H1 (cell line): ENCODE measurements around the gene LCNL1. TPM values are rescaled to one million over a fixed set of nuclear protein-coding genes. Genes with fewer than 3 reads are reported as not detected.
A peak's percentile ranks its signal among the peaks of the same experiment; 100 is the strongest.

Source experiments
- BACH1 ChIP-seq: IDR thresholded peaks from 2 replicates; pipeline ENCODE4 v1.6.1; 2012; ENCODE audit warnings: low read length, improper control_type of control experiment
- CBX5 ChIP-seq: fragments of 300-800, 300-1000 bp; sonication (generic); IDR thresholded peaks from 2 replicates; pipeline ENCODE4 v1.7.1; 2016; ENCODE audit warnings: antibody characterized with exemption, low read length, low read depth
- CHD1 ChIP-seq: IDR thresholded peaks from 2 replicates; pipeline ENCODE4 v1.6.1; 2012; ENCODE audit warnings: low read depth, low read length, improper control_type of control experiment
- CHD2 ChIP-seq: IDR thresholded peaks from 2 replicates; pipeline ENCODE4 v1.6.1; 2012; ENCODE audit warnings: low read length, improper control_type of control experiment
- CTBP2 ChIP-seq: IDR thresholded peaks from 2 replicates; pipeline ENCODE4 v1.7.0; 2011; ENCODE audit warnings: borderline replicate concordance, mild to moderate bottlenecking, moderate library complexity, mixed read lengths, low read length; ENCODE audit not compliant: insufficient read depth, insufficient read length
- EZH2 ChIP-seq: fragments of 200-600 bp; sonication (generic); IDR thresholded peaks from 2 replicates; pipeline ENCODE4 v1.7.1; 2012; ENCODE audit warnings: low read depth, mild to moderate bottlenecking, moderate library complexity, low read length, inconsistent platforms; ENCODE audit not compliant: severe bottlenecking
- GTF2F1 ChIP-seq: IDR thresholded peaks from 2 replicates; pipeline ENCODE4 v1.6.1; 2012; ENCODE audit warnings: low read depth, low read length, improper control_type of control experiment, borderline replicate concordance
- HDAC2 ChIP-seq, 2 experiments: fragments of 300-600 bp in 1 of 2; sonication (generic) in 1 of 2; IDR thresholded peaks; 2 replicates each; pipeline ENCODE4 v1.6.1; 2011 to 2012; ENCODE audit warnings: low read depth in 2 of 2, low read length in 2 of 2, mild to moderate bottlenecking in 2 of 2, moderate library complexity in 2 of 2, borderline replicate concordance in 1 of 2, inconsistent platforms in 1 of 2
- NANOG ChIP-seq: IDR thresholded peaks from 2 replicates; pipeline ENCODE4 v1.6.1; 2011; ENCODE audit warnings: low read length, low read depth, mild to moderate bottlenecking, inconsistent platforms; ENCODE audit not compliant: insufficient read depth, poor library complexity, severe bottlenecking
- POLR2A ChIP-seq, 2 experiments: IDR thresholded peaks; 1 replicate in 1 of 2; 2 replicates in 1 of 2; pipeline ENCODE4 v1.6.1; 2011; ENCODE audit warnings: low read depth in 2 of 2, low read length in 2 of 2, mild to moderate bottlenecking in 2 of 2; ENCODE audit errors: control extremely low read depth in 1 of 2
- RAD21 ChIP-seq, 2 experiments: IDR thresholded peaks in 1 of 2; conservative IDR thresholded peaks in 1 of 2; 2 replicates each; pipeline ENCODE4 v1.6.1; 2011; ENCODE audit warnings: low read depth in 2 of 2, low read length in 2 of 2, improper control_type of control experiment in 1 of 2, inconsistent platforms in 1 of 2, mild to moderate bottlenecking in 1 of 2, moderate library complexity in 1 of 2
- RBBP5 ChIP-seq: IDR thresholded peaks from 2 replicates; pipeline ENCODE4 v1.7.1; 2012; ENCODE audit warnings: low read depth, mild to moderate bottlenecking, inconsistent platforms, low read length, moderate library complexity, borderline replicate concordance
- SP1 ChIP-seq: IDR thresholded peaks from 2 replicates; pipeline ENCODE4 v1.6.1; 2011; ENCODE audit warnings: low read depth, low read length
- SP4 ChIP-seq: IDR thresholded peaks from 2 replicates; pipeline ENCODE4 v1.6.1; 2012; ENCODE audit warnings: low read length, inconsistent platforms
- SRF ChIP-seq: IDR thresholded peaks from 2 replicates; pipeline ENCODE4 v1.6.1; 2011; ENCODE audit warnings: mild to moderate bottlenecking, low read depth, low read length, moderate library complexity
- TBP ChIP-seq: IDR thresholded peaks from 2 replicates; pipeline ENCODE4 v1.6.1; 2011; ENCODE audit warnings: low read depth, low read length, improper control_type of control experiment
- YY1 ChIP-seq: IDR thresholded peaks from 2 replicates; pipeline ENCODE4 v1.6.1; 2011; ENCODE audit warnings: low read depth, mild to moderate bottlenecking, low read length
- ZNF274 ChIP-seq: IDR thresholded peaks from 2 replicates; pipeline ENCODE4 v1.7.0; 2012; ENCODE audit warnings: low read length, borderline replicate concordance; ENCODE audit errors: extremely low read depth
- polyA plus RNA-seq, 7 experiments: library from polyadenylated mRNA; depleted of rRNA in 3 of 7; stranded (reverse) in 5 of 7; unstranded in 2 of 7; fragments of >200 nt in 5 of 7; fragments of 200-250 nt in 2 of 7; gene quantifications; 1 replicate in 5 of 7; 2 replicates in 1 of 7; 4 replicates in 1 of 7; pipeline versions ENCODE4 v1.2.1 to v1.2.3, GENCODE V29; 2011 to 2013; ENCODE audit warnings: missing spikeins in 2 of 7, mixed read lengths in 2 of 7
- total RNA-seq: library from RNA; stranded (reverse); fragmentation: NEBNext Ultra II Directional; extraction: Animal tissue kit (Norgen Biotek cat#: 25700); gene quantifications from 2 replicates; pipeline ENCODE4 v1.2.1, GENCODE V29; 2021
- TF ChIP-seq, protein P1 (sequence below): IDR thresholded peaks from 2 replicates; pipeline ENCODE4 v1.6.1; 2011; ENCODE audit warnings: low read depth, mild to moderate bottlenecking, low read length; ENCODE audit not compliant: insufficient read depth
- TF ChIP-seq, protein P2 (sequence below): IDR thresholded peaks from 2 replicates; pipeline ENCODE4 v1.6.1; 2012; ENCODE audit warnings: inconsistent platforms

LCNL1 gene
- total and polyA plus RNA-seq, 2 of the 8 experiments (the other 6 are each of a cell fraction or from before 2014, with no cell fraction given) = 0.11 TPM; not detected in 1

DNA sequence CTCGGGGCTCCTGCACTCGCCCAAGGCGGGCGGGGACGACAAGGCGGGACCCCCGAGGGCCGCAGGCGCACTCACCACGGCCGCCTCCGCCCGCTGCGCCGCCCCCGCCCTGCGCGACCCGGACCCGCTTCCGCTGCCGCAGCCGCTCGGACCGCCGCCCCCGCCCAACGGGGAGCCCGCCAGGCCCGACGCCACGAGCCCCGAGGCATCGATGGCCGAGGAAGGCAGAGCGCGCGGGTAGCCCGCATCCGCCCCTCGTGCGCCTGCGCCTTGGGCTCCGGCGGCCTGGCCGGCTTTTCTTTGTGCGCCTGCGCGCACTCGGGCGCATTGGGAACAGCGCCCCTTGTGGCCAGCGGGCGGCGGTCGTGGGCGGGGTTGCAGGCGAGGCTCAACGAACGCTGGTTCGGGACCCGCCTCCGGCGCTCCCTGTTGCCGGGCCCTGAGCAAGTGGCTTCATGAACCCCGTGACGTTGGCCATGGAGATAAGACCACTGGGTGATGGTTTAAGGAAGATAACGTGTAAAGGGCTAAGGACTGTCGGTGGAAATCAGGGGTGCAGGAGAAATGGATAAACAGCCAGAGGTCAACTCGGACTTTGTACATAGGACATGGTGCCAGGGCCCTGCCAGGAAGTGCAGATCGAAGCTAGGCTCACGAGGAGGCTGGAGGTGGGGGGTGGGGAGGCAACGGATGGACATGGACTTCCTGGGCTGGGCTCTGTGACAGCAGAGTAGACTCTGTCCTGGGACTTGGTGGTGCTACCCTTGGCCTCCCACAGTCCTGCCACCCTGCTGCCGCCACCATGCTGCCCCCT lies 38.1 kb upstream of the LCNL1 start, which contains the start of the genes C8G and FBXW5 (continued):
- TF ChIP-seq YY1 (peak; percentile 73; the same call in 1 of the 2 replicates), EZH2 (no peak), SP4 (no peak), GTF2F1 (no peak), SRF (peak; percentile 94), POLR2A (IDR thresholded peaks at IDR 0.05; ENCODE audit: control extremely low read depth in 1 of 2, low read depth in 2 of 2, low read length in 2 of 2) (no peak; a peak in 1 of 3 replicates), CTBP2 (no peak), SP1 (0 out of 2 replicates have a peak, but pooled peaks have one; percentile 26), CBX5 (no peak), RBBP5 (no peak; the same call in 1 of the 2 replicates), CHD2 (no peak), ZNF274 (no peak), BACH1 (no peak; the same call in 1 of the 2 replicates), NANOG (peak; percentile 18), TBP (no peak), RAD21 (IDR thresholded peaks at IDR 0.05 in 1 of 2, conservative IDR thresholded peaks at IDR 0.05 in 1 of 2; ENCODE audit: low read depth in 2 of 2, low read length in 2 of 2) (peak in 1 of 2 experiments; percentile 42; a peak in 3 of 4 replicates), CHD1 (no peak), HDAC2 (IDR thresholded peaks at IDR 0.05; ENCODE audit: borderline replicate concordance in 1 of 2, low read depth in 2 of 2, low read length in 2 of 2) (0 out of 4 replicates have a peak, but pooled peaks of 1 of the 2 experiments have one; percentile 8)
- TF ChIP-seq, protein P1, sequence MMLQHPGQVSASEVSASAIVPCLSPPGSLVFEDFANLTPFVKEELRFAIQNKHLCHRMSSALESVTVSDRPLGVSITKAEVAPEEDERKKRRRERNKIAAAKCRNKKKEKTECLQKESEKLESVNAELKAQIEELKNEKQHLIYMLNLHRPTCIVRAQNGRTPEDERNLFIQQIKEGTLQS = no peak
- TF ChIP-seq, protein P2, sequence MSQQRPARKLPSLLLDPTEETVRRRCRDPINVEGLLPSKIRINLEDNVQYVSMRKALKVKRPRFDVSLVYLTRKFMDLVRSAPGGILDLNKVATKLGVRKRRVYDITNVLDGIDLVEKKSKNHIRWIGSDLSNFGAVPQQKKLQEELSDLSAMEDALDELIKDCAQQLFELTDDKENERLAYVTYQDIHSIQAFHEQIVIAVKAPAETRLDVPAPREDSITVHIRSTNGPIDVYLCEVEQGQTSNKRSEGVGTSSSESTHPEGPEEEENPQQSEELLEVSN = no peak
